ENCODE measurements around the gene SMCO4.

DNA sequence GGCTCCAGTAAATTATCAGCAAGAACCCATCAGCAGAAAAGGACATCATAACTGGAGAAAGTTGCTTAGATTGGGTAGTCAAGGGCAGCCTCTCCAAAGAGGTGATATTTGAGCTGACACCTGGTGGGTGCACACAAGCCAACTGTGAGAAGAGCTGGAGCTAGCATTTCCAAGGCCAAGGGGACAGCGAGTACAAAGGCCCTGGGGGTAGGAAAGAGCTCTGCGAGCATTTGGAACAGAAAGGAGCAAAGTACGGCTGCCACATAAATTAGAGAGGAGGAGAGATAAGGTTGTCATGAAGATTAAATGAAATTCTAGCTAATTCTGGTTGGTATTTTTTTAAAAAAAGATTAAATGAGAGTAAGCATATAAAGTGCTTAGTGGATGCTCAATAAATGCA is 21.7 kb upstream of the SMCO4 start:
- TF ChIP-seq, protein P1, sequence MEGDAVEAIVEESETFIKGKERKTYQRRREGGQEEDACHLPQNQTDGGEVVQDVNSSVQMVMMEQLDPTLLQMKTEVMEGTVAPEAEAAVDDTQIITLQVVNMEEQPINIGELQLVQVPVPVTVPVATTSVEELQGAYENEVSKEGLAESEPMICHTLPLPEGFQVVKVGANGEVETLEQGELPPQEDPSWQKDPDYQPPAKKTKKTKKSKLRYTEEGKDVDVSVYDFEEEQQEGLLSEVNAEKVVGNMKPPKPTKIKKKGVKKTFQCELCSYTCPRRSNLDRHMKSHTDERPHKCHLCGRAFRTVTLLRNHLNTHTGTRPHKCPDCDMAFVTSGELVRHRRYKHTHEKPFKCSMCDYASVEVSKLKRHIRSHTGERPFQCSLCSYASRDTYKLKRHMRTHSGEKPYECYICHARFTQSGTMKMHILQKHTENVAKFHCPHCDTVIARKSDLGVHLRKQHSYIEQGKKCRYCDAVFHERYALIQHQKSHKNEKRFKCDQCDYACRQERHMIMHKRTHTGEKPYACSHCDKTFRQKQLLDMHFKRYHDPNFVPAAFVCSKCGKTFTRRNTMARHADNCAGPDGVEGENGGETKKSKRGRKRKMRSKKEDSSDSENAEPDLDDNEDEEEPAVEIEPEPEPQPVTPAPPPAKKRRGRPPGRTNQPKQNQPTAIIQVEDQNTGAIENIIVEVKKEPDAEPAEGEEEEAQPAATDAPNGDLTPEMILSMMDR (IDR thresholded peaks at IDR 0.05): no peak
- TF ChIP-seq EP300 (IDR thresholded peaks at IDR 0.05): no peak

Data from sigmoid colon (tissue), 4 donors.